ENCODE data around the gene SSC4D.
"Not testable (repeated sequence)": the region's sequence is repeated elsewhere in the genome, so short reads cannot be mapped to it uniquely, and the experiment has no call there.

The SSC4D gene

DNA sequence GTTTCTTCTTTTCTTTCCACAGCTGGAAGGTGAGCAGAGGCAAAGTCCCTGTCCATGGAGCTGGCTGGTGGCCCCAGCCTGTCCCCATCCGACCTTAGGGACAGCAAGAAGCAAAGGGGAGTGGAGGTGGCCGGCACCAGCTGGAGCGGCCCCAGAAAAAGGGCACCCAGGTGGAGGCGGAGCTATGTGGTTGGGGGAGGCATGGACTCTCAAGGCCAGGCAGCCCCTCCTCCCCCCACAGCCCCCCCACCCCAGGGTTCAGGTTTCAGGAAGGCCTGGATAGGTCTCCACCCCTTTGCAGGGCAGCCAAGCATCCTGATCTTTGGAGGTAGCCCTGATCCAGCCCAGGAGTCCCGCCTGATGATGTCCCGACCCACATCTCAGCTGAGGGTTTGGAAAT, at the start of gene SSC4D:
TSS of gene SSC4D (minus strand) at position 161 of the 400 bp plus-strand sequence. CDS start 5,258 bp downstream, outside the sequence.
- TF ChIP-seq, protein P1, sequence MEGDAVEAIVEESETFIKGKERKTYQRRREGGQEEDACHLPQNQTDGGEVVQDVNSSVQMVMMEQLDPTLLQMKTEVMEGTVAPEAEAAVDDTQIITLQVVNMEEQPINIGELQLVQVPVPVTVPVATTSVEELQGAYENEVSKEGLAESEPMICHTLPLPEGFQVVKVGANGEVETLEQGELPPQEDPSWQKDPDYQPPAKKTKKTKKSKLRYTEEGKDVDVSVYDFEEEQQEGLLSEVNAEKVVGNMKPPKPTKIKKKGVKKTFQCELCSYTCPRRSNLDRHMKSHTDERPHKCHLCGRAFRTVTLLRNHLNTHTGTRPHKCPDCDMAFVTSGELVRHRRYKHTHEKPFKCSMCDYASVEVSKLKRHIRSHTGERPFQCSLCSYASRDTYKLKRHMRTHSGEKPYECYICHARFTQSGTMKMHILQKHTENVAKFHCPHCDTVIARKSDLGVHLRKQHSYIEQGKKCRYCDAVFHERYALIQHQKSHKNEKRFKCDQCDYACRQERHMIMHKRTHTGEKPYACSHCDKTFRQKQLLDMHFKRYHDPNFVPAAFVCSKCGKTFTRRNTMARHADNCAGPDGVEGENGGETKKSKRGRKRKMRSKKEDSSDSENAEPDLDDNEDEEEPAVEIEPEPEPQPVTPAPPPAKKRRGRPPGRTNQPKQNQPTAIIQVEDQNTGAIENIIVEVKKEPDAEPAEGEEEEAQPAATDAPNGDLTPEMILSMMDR (IDR thresholded peaks at IDR 0.05; ENCODE audit: control insufficient read depth, extremely low read depth, insufficient read depth) = no peak
- no peak within 1 kb of the TSS for H3K4me3 ChIP-seq (ENCODE audit: low read depth, low read length)
- DNase-seq (ENCODE audit: low read depth) = no peak

DNA sequence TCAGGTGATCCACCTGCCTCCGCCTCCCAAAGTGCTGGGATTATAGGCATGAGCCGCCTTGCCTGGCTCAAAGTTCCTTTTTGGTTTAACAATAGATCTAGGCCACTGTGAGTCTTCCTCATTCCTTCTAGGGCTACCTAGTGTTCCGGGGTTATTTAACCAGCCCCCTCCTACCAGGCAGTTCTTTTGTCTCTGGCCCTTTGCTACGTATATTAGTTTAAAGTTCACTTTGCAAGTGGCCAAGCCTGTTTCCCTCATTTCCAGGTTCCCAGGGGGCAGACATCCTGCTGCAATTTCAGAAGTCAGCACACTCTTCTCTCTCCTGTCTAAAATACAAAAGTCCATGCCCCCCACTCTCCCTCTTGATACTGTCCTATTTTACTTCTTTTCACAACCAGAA, 49.0 kb upstream of the SSC4D start:
- not testable (repeated sequence) for H3K4me3 ChIP-seq (ENCODE audit: low read depth, low read length); DNase-seq (ENCODE audit: low read depth)

DNA sequence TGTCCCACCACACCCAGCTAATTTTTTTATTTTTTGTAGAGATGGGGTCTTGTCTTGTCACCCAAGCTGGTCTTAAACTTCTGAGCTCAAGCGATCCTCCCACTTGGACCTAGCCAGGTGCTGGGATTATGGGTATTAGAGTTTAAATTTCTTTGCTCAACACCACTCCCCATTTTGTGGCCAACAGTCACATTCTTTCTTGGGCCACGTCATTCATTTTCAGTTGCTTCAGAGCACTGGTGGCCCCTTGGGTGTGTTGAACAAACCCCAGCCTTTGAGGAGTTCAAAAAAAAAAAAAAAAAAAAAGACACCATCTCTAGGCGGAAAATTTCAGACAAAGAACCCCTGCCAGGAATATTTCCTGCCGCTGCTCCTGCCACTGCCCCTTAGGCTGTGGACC, 47.5 kb upstream of the SSC4D start:
- H3K4me3 ChIP-seq (ENCODE audit: low read depth, low read length); DNase-seq (ENCODE audit: low read depth): not testable (repeated sequence)

DNA sequence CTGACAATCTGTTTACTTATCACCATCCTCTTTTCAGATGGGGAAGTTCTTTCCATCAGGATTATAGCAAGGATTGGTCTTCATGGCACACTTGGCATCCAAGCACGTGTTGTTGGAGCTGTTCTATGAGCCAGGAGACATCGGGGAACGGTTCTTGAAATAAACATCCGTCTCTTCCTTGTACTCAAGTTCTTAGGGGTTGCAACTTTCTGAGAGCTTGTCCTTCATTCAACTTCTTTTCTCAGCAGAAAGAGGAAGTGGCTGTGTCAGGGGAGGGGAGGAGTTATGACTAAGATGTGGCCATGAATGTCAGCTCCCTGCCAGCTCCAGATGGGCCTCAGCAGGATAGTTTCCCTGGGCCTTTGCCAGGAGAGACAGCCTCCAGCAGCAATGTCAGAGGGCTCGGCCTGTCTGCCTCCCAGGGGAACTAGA, 36.1 kb upstream of the SSC4D start:
- peak; percentile 11 for DNase-seq (ENCODE audit: low read depth)
- H3K4me3 ChIP-seq (ENCODE audit: low read depth, low read length) = not testable (repeated sequence)

DNA sequence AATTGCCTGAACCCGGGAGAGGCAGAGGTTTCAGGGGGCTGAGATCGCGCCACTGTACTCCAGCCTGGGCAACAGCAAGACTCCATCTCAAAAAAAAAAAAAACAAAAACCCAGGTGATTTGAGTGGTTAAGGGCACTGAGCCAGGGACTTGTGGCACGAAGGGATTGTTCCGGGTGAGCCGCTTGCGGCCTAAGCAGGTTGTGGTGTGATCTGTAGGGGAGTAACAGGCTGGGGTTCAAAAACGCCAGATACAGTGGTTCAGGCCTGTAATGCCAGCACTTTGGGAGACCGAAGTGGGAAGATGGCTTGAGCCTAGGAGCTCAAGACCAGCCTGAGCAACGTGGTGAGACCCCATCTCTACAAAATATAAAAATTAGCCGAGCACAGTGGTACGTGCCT, 34.3 kb upstream of the SSC4D start:
- not testable (repeated sequence) for DNase-seq (ENCODE audit: low read depth); H3K4me3 ChIP-seq (ENCODE audit: low read depth, low read length)

DNA sequence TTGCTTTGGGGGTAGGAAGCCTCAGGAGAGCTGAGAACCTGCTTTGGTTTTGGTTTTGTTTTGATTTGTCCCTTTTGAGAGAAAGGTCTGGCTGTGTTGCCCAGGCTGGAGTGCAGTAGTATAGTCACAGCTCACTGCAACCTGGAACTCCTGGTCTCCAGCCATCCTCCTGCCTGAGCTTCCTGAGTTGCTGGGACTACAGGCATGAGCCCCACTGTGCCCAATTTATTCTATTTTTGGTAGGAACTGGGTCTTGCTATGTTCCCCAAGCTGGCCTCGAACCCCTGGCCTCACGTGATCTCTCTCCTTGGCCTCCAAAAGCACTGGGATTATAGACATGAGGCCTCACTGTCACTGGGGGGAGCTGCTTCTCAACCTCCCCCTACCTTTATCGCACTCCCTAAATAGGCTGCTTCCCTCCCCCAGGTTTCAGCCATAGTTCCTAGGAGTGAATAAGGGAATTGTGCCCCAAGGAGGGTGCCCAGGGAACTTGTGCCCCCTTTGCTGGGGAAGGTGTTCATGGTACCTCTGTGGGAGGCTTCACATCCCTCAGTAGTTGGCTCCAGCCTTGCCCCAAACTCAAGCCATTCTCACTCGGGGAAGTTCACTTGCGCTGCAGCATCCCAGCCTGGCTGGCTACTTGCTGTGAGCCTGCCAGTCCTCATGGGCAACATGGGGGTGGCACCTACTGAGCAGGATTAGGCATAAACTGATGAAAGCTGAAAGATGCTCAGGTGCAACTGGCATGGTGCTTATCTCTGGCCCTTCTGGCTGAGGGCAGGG, 33.4 kb upstream of the SSC4D start:
- DNase-seq (ENCODE audit: low read depth); H3K4me3 ChIP-seq (ENCODE audit: low read depth, low read length): not testable (repeated sequence)

DNA sequence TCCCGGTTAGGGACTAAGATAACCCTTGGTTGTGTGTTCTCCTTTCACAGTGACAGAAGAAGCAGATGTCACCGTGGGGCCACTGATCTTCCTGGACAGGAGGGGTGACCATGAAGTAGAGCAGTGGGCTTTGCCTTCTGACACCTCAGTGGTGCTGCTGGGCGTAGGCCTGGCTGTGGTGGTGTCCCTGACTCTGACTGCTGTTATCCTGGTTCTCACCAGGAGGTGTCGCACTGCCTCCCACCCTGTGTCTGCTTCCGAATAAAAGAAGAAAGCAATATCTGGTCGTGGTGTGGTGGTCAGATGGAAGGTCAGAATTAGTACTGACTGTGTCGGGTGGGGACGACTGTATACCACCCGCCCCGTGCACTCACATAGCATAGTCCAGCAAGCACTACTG, 32.3 kb upstream of the SSC4D start:
- not testable (repeated sequence) for DNase-seq (ENCODE audit: low read depth); H3K4me3 ChIP-seq (ENCODE audit: low read depth, low read length)

DNA sequence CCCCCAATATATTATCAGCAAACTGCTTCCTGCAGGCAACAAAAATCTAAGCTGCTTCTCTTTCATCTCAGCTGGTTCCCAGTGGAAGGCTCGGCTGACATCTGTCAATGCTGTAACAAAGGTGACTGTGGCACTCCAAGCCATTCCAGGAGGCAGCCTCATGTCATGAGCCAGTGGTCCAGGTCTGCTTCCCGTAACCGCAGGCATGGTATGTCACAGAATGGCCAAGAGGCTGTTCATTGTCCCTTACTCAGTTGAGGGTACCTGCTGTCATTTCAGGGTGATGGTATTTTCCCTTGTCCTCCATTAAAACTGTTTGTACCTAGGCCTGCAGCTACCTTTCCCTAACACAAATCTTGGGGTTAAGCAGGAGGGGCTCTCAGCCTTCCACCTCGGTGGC, 30.9 kb upstream of the SSC4D start:
- DNase-seq (ENCODE audit: low read depth) = not testable (repeated sequence)

DNA sequence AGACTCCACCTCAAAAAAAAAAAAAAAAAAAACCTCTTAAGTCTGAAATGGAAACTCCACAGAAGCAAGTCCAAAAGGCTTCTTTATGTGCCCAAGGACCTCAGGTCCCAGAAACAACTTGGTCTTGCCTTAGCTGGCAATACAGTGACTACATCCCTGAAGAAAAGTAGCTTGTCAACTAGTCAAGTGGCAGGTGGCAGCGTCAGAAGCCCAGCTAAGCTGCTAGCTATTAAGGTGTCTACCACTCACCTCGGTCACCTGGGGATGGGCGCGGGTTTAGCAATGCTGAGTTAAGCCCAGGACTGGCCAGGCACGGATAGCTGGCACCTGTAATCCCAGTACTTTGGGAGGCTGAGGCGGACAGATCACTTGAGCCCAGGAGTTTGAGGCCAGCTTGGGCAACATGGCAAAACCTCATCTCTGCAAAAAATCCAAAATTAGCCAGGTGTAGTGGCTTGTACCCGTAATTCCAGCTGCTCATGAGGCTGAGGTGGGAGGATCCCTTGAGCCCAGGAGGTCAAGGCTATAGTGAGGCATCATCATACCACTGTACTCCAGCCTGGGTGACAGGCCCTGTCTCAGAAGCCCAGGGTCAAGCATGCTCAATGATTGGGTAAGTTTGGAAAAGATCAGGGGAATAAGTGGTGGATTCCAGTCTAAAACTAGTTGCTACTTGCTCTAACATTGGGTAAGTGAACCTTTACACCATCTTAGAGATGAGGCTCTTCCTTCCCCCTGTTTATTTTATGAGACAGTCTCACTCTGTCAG, 29.8 kb upstream of the SSC4D start:
- not testable (repeated sequence) for H3K4me3 ChIP-seq (ENCODE audit: low read depth, low read length); DNase-seq (ENCODE audit: low read depth)

More for the DNA sequence above, 30.9 kb upstream of the SSC4D start:
- not testable (repeated sequence) for H3K4me3 ChIP-seq (ENCODE audit: low read depth, low read length)

DNA sequence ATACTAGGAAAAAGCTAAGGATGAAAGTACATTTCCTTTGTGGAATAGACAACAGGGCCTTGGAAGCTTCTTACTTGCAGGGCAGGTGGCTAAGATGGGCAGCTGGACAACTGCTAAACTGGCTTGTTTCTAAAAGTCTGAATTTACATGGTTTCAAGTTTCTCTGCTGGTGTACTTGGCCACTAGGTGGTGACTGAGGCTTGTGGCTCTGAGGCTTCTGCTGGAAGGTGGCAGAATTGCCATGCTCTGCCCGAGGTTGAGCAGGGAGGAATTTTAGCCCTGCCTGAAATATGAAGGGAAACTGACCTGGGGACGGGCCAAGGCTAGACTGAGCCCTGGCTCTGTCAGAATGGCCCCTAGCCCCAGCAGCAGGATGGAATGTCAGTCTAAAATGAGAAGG, 28.4 kb upstream of the SSC4D start:
- TF ChIP-seq, protein P1 (IDR thresholded peaks at IDR 0.05; ENCODE audit: control insufficient read depth, extremely low read depth, insufficient read depth) = peak; percentile 91
- DNase-seq (ENCODE audit: low read depth) = peak; percentile 63
- H3K4me3 ChIP-seq (ENCODE audit: low read depth, low read length) = not testable (repeated sequence)

DNA sequence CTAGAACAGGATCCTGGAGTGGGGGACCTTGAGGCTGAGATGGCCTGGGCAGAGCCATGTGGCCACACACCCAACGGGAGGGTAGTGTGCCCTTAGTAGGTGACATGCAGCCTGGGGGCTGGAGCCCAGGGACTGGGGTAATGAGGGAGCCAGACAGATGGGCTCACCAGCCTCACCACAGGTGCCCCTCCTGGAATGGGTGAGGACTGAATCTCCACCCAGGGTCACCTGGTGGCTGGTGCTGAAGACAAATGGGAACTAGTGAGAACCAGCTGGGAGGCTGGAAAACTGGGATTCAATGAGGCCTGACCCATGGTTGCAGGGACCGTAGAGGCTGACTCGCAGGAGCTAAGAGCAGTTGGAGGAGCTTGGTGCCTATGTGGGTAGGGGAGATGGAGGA, 21.3 kb upstream of the SSC4D start:
- DNase-seq (ENCODE audit: low read depth) = no peak
- H3K4me3 ChIP-seq (ENCODE audit: low read depth, low read length) = no peak overlapping the region
- TF ChIP-seq, protein P1 (IDR thresholded peaks at IDR 0.05; ENCODE audit: control insufficient read depth, extremely low read depth, insufficient read depth) = no peak

All from LNCaP clone FGC (cell line).